Kidney (tissue), 14 donors: ENCODE results near the gene MYO7B. TPM values are rescaled to one million over a fixed set of nuclear protein-coding genes. Genes with fewer than 3 reads are reported as not detected.

ENCODE experiments used
- DNase-seq, 5 donors: peaks; one replicate each; pipeline ENCODE4 v3.0.0-alpha.2; 2013 to 2020
- FAIRE-seq: peaks from 2 replicates; lab custom pipeline; 2012; peaks lifted over from hg19 to GRCh38; lab: Jason Lieb, UNC
- H3K27ac ChIP-seq, 2 donors: one replicate each; pipeline ENCODE4 v1.7.0; 2013; ENCODE audit warnings: low read depth in 2 of 2, low read length in 2 of 2, inconsistent platforms in 1 of 2
- H3K27me3 ChIP-seq: one replicate; pipeline ENCODE4 v1.7.1; 2013; ENCODE audit warnings: low read length, inconsistent platforms; ENCODE audit not compliant: control insufficient read depth, insufficient read depth
- H3K36me3 ChIP-seq, 3 donors: one replicate each; pipeline versions ENCODE4 v1.7.0 to v1.7.1; 2013; ENCODE audit warnings: low read length in 3 of 3, control low read depth in 1 of 3, inconsistent platforms in 1 of 3; ENCODE audit not compliant: insufficient read depth in 3 of 3, control insufficient read depth in 2 of 3
- H3K4me1 ChIP-seq, 3 donors: one replicate each; pipeline versions ENCODE4 v1.7.0 to v1.7.1; 2013; ENCODE audit warnings: low read length in 3 of 3, inconsistent platforms in 1 of 3, low read depth in 1 of 3; ENCODE audit not compliant: control insufficient read depth in 2 of 3, insufficient read depth in 2 of 3
- H3K4me3 ChIP-seq, 3 donors: one replicate each; pipeline versions ENCODE4 v1.7.0 to v1.8.1; 2013; ENCODE audit warnings: low read length in 3 of 3, control low read depth in 1 of 3, inconsistent platforms in 1 of 3
- H3K9ac ChIP-seq, 3 donors: one replicate each; pipeline versions ENCODE4 v1.7.0 to v1.7.1; 2013; ENCODE audit warnings: low read length in 3 of 3, control low read depth in 1 of 3, inconsistent platforms in 1 of 3
- H3K9me3 ChIP-seq, 3 donors: one replicate each; pipeline versions ENCODE4 v1.7.0 to v1.7.1; 2013; ENCODE audit warnings: low read length in 3 of 3, control low read depth in 1 of 3, inconsistent platforms in 1 of 3; ENCODE audit not compliant: control insufficient read depth in 2 of 3, insufficient read depth in 1 of 3
- intact Hi-C: fragments of 100-400 bp; cut with DNase I; formaldehyde crosslinking; loops from one replicate; pipeline ENCODE4 v1.11.1; 2022
- polyA plus RNA-seq: library from polyadenylated mRNA; stranded (reverse); fragments of 350-450 nt; fragmentation: Illumina TruSeq; extraction: RNeasy Lipid Tissue Mini Kit (QIAGEN cat#74804); gene quantifications from one replicate; pipeline ENCODE4 v1.2.3, GENCODE V29; 2014; ENCODE audit warnings: low read depth, low replicate concordance; ENCODE audit not compliant: insufficient read depth
- total RNA-seq: library from RNA; stranded (reverse); fragmentation: NEBNext Ultra II Directional; extraction: Animal tissue kit (Norgen Biotek cat#: 25700); gene quantifications from one replicate; pipeline ENCODE4 v1.2.1, GENCODE V29; 2021
- TF ChIP-seq, protein P1 (sequence below): IDR thresholded peaks from 3 replicates; pipeline ENCODE4 v1.5.1; 2012; ENCODE audit warnings: mild to moderate bottlenecking, moderate library complexity, borderline replicate concordance; ENCODE audit not compliant: insufficient read depth; ENCODE audit errors: extremely low read depth
- donor health status: control.
- donor health status: control.
- donor health status: control.
- donor health status: control.
- donor health status: control.
- donor health status: DM: yes; HTN: yes; CAD: no.
- donor health status: Normal renal cell carcinoma (clear cell type).

MYO7B gene
- total and polyA plus RNA-seq, 2 donors from 2014 or later, result 11.0 to 22.2 TPM

DNA sequence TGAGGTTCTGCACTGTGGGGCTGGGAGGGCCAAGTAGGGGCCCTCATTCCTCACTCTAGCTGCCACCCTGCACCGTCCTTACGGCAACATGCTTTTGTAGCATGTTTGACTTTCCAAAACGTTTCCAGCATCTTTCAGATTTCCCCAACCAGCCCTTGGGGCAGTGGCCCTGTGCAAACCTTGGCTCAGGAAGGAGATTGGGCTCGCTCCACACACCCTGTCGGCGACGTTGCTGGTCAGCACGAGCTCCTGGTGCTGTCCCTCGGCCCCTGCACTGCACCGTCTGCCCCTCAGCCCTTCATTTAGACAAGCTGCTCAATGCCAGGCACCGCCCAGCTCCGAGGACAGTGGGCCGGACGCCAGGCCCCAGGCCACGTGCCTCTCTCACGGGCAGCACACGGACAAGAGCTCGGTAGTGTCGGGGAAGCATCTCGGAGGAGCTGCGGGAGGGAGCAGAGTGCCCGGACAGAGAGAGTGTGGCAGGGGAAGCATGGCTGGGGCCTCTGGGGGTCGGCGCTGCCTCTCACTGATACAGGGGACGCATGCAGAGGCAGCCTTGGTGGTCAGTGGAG, 117.4 kb downstream of the MYO7B start:
- Histone ChIP-seq H3K4me3 (no peak overlapping the region), H3K36me3 (no peaks in the 10 kb centered on the region), H3K9me3 (no peaks in the 10 kb centered on the region), H3K9ac (no peak overlapping the region), H3K27me3 (no peaks in the 10 kb centered on the region), H3K27ac (no peak overlapping the region), H3K4me1 (peaks cover 0 to 21% (median 6%) of the 10 kb centered on the region in 3 donors)
- DNase-seq (peak in 1 of 5 donors; percentile 64), FAIRE-seq (no peak)
- TF ChIP-seq, protein P1, sequence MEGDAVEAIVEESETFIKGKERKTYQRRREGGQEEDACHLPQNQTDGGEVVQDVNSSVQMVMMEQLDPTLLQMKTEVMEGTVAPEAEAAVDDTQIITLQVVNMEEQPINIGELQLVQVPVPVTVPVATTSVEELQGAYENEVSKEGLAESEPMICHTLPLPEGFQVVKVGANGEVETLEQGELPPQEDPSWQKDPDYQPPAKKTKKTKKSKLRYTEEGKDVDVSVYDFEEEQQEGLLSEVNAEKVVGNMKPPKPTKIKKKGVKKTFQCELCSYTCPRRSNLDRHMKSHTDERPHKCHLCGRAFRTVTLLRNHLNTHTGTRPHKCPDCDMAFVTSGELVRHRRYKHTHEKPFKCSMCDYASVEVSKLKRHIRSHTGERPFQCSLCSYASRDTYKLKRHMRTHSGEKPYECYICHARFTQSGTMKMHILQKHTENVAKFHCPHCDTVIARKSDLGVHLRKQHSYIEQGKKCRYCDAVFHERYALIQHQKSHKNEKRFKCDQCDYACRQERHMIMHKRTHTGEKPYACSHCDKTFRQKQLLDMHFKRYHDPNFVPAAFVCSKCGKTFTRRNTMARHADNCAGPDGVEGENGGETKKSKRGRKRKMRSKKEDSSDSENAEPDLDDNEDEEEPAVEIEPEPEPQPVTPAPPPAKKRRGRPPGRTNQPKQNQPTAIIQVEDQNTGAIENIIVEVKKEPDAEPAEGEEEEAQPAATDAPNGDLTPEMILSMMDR, result no peak
- intact Hi-C loops, result no loop called here

DNA sequence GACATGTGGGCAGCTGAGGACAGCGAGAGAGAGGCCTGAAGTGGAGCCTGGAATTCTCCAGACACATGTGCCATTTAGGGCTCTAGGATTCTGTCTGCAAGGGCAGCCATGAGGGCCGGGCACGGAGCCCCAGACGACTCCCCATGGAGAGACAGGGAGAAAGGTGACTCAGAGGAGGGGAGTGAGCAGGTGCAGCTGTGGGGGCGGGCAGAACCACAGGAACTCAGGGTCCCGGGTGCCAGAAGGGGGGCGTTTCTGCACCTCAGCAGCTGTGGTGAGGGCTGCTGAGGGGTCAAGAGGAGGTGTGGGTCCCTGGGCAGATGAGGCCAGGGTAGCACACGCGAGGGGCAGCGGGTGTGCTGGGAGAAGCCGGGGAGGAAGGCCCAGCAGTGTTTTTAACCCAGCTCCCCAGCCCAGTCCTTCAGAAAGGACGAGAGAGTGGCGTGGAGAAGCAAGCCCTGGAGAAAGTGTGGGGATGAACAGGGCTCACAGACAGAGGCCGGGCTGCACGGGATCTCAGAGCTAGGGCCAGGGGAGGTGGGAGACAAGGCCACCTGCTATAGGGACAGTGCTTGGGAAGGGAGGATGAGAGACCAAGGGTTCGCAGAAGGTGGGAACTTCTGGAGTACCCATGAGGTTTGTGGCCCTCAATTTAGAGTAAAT, 118.1 kb downstream of the MYO7B start:
- intact Hi-C loops, result no loop called here
- no peak for FAIRE-seq
- Histone ChIP-seq H3K36me3 (no peaks in the 10 kb centered on the region), H3K27ac (no peak overlapping the region), H3K4me3 (no peak overlapping the region), H3K9ac (no peak overlapping the region), H3K27me3 (no peaks in the 10 kb centered on the region), H3K4me1 (peaks cover 0 to 21% (median 6%) of the 10 kb centered on the region in 3 donors), H3K9me3 (no peaks in the 10 kb centered on the region)
- DNase-seq, result peak in 1 of 5 donors; percentile 49
- TF ChIP-seq, protein P1, result no peak

DNA sequence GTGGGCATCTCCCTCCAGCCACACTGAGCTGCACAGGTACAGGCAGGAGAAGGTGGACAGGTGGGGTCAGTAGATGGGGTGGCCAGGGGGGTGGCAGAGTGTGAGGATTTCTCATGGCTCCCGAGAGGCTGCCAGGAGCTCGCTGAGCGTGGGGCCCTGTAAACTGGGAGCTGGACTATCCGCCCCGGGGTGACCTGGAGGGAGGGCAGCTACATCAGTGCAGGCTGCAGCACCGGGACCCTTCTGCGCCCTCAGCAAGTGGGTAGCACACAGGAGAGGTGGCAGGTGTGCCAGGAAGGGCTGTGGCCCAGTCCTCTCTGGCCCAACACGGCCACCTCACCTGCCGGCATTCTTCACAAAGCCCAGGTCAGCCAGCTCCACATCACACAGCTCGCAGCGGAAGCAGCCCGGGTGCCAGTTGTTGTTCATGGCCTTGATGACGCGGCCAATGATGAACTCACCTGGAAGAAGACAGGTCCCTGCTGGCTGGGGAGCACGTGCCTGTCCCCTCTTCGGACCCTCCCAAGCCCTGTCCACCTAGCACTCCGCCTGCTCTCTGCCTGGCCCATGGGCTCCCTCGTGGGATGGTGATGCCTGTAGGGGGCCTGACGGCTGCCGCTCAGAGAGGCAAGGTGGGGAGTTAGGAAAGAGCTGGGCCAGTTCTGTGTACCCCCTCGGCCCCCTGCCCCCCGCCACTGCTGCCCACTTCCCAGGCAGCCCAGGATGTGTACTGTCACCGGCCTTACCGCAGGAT, 118.8 kb downstream of the MYO7B start:
- intact Hi-C loops, result no loop called here
- FAIRE-seq (no peak), DNase-seq (peak in 1 of 5 donors; percentile 56)
- Histone ChIP-seq H3K4me3 (no peak overlapping the region), H3K27ac (no peak overlapping the region), H3K4me1 (peaks cover 0 to 20% (median 4%) of the 10 kb centered on the region in 3 donors), H3K27me3 (no peaks in the 10 kb centered on the region), H3K9me3 (no peaks in the 10 kb centered on the region), H3K36me3 (no peaks in the 10 kb centered on the region), H3K9ac (no peak overlapping the region)
- TF ChIP-seq, protein P1, result no peak
